ENCODE data around the gene SLC35F6. TPM values are rescaled to one million over a fixed set of nuclear protein-coding genes. Genes with fewer than 3 reads are reported as not detected.

SLC35F6 gene
- polyA plus RNA-seq, 1 donor (not counting 4 experiments of a cell fraction or from before 2014, with no cell fraction given) = 25.7 TPM

GRCh38 chr2:26716340-26716739 is 47.7 kb upstream of the SLC35F6 start:
- H3K27ac ChIP-seq (ENCODE audit: control insufficient read depth, insufficient read depth, low read length) = no peak overlapping the region
- DNase-seq (ENCODE audit: low read depth, low spot score) = no peak
- no peaks in the 10 kb centered on the region for H4K20me1 ChIP-seq (ENCODE audit: control insufficient read depth, extremely low read depth, insufficient read depth, low read length)
- H2AFZ ChIP-seq (ENCODE audit: control insufficient read depth, low read length) = no peak overlapping the region
- H3K27me3 ChIP-seq (ENCODE audit: control insufficient read depth, extremely low read depth, insufficient read depth, low read length) = peaks cover 11% of the 10 kb centered on the region
- H3K9ac ChIP-seq (ENCODE audit: control insufficient read depth, extremely low read depth, insufficient read depth, low read length) = no peak overlapping the region
- H3K4me1 ChIP-seq (ENCODE audit: control insufficient read depth, extremely low read depth, insufficient read depth, low read length) = peaks cover 3% of the 10 kb centered on the region
- H3K9me1 ChIP-seq (ENCODE audit: control insufficient read depth, extremely low read depth, insufficient read depth, low read length) = no peaks in the 10 kb centered on the region
- dilution Hi-C loops (cut with MboI; ENCODE audit: extremely low pct_ligation_motif_present, low sequenced_read_pairs) = no loop called here
- no peaks in the 10 kb centered on the region for H3K79me2 ChIP-seq (ENCODE audit: control insufficient read depth, insufficient read depth, low read length)
- H3K36me3 ChIP-seq (ENCODE audit: control insufficient read depth in 2 of 2, extremely low read depth in 1 of 2, insufficient read depth in 2 of 2, low read length in 2 of 2) = no peaks in the 10 kb centered on the region
- no peak for FAIRE-seq
- no peak overlapping the region for H3K4me3 ChIP-seq (ENCODE audit: control insufficient read depth in 2 of 3, extremely low read depth in 1 of 3, insufficient read depth in 2 of 3, low read depth in 1 of 3, low read length in 3 of 3)
- H3K4me2 ChIP-seq (ENCODE audit: control insufficient read depth, extremely low read depth, insufficient read depth, low read depth, low read length) = no peak overlapping the region
- H3K9me3 ChIP-seq (ENCODE audit: control insufficient read depth, low read depth, low read length) = no peaks in the 10 kb centered on the region
- TF ChIP-seq CTCF (optimal IDR thresholded peaks at IDR 0.05 in 1 of 3, IDR thresholded peaks at IDR 0.05 in 1 of 3, conservative IDR thresholded peaks at IDR 0.05 in 1 of 3; ENCODE audit: extremely low read depth in 1 of 3, insufficient read depth in 2 of 3, low read length in 3 of 3) (no peak), EZH2 (IDR thresholded peaks at IDR 0.05; ENCODE audit: low read length) (no peak)

- Histone ChIP-seq H3K27ac (ENCODE audit: control insufficient read depth, insufficient read depth, low read length) (no peak overlapping the region), H3K36me3 (ENCODE audit: control insufficient read depth in 2 of 2, extremely low read depth in 1 of 2, insufficient read depth in 2 of 2, low read length in 2 of 2) (no peaks in the 10 kb centered on the region), H4K20me1 (ENCODE audit: control insufficient read depth, extremely low read depth, insufficient read depth, low read length) (no peaks in the 10 kb centered on the region), H3K4me3 (ENCODE audit: control insufficient read depth in 2 of 3, extremely low read depth in 1 of 3, insufficient read depth in 2 of 3, low read depth in 1 of 3, low read length in 3 of 3) (no peak overlapping the region), H3K27me3 (ENCODE audit: control insufficient read depth, extremely low read depth, insufficient read depth, low read length) (peaks cover 9% of the 10 kb centered on the region), H3K4me1 (ENCODE audit: control insufficient read depth, extremely low read depth, insufficient read depth, low read length) (peaks cover 3% of the 10 kb centered on the region), H3K9ac (ENCODE audit: control insufficient read depth, extremely low read depth, insufficient read depth, low read length) (no peak overlapping the region), H3K9me1 (ENCODE audit: control insufficient read depth, extremely low read depth, insufficient read depth, low read length) (no peaks in the 10 kb centered on the region), H2AFZ (ENCODE audit: control insufficient read depth, low read length) (no peak overlapping the region), H3K4me2 (ENCODE audit: control insufficient read depth, extremely low read depth, insufficient read depth, low read depth, low read length) (no peak overlapping the region), H3K9me3 (ENCODE audit: control insufficient read depth, low read depth, low read length) (no peaks in the 10 kb centered on the region), H3K79me2 (ENCODE audit: control insufficient read depth, insufficient read depth, low read length) (no peaks in the 10 kb centered on the region)
- FAIRE-seq = no peak
- TF ChIP-seq CTCF (optimal IDR thresholded peaks at IDR 0.05 in 1 of 3, IDR thresholded peaks at IDR 0.05 in 1 of 3, conservative IDR thresholded peaks at IDR 0.05 in 1 of 3; ENCODE audit: extremely low read depth in 1 of 3, insufficient read depth in 2 of 3, low read length in 3 of 3) (no peak), EZH2 (IDR thresholded peaks at IDR 0.05; ENCODE audit: low read length) (no peak)
- no peak for DNase-seq (ENCODE audit: low read depth, low spot score)
- dilution Hi-C loops (cut with MboI; ENCODE audit: extremely low pct_ligation_motif_present, low sequenced_read_pairs) = no loop called here
Measured at GRCh38 chr2:26716769-26717168, 47.3 kb upstream of the SLC35F6 start.

Data from keratinocyte (primary cell).